Trophoblast cell (in vitro differentiated cells and primary cell): Measurements from ENCODE around the gene NBAS.

ENCODE experiments used
- DNase-seq, 2 donors: peaks; one replicate each; pipeline ENCODE4 v3.0.0-alpha.2; 2016
- H2AFZ ChIP-seq: 2 replicates; pipeline ENCODE4 v1.6.1; 2013; ENCODE audit warnings: low read length, moderate library complexity, mild to moderate bottlenecking; ENCODE audit not compliant: insufficient read depth, poor library complexity
- H2AK5ac ChIP-seq: 2 replicates; pipeline ENCODE4 v1.6.1; 2013; ENCODE audit warnings: mild to moderate bottlenecking, low read length
- H2BK120ac ChIP-seq: 2 replicates; pipeline ENCODE4 v1.6.1; 2013; ENCODE audit warnings: low read length, mild to moderate bottlenecking, moderate library complexity; ENCODE audit not compliant: insufficient read depth, poor library complexity
- H2BK12ac ChIP-seq: 2 replicates; pipeline ENCODE4 v1.6.1; 2013; ENCODE audit warnings: mild to moderate bottlenecking, low read length, moderate library complexity
- H2BK5ac ChIP-seq: 2 replicates; pipeline ENCODE4 v1.6.1; 2013; ENCODE audit warnings: low read length, low read depth, moderate library complexity, mild to moderate bottlenecking; ENCODE audit not compliant: poor library complexity
- H3K14ac ChIP-seq: 2 replicates; pipeline ENCODE4 v1.6.1; 2013; ENCODE audit warnings: mild to moderate bottlenecking, low read length
- H3K18ac ChIP-seq: 2 replicates; pipeline ENCODE4 v1.6.1; 2013; ENCODE audit warnings: mild to moderate bottlenecking, low read length
- H3K23ac ChIP-seq: 2 replicates; pipeline ENCODE4 v1.6.1; 2013; ENCODE audit warnings: low read length
- H3K27ac ChIP-seq: 2 replicates; pipeline ENCODE4 v1.5.1; 2013; ENCODE audit warnings: low read depth, mild to moderate bottlenecking, inconsistent platforms, low read length, moderate library complexity
- H3K27me3 ChIP-seq: 2 replicates; pipeline ENCODE4 v1.6.1; 2013; ENCODE audit warnings: inconsistent platforms, mild to moderate bottlenecking, low read length, moderate library complexity; ENCODE audit not compliant: insufficient read depth
- H3K36me3 ChIP-seq, 2 experiments: 1 replicate in 1 of 2; 2 replicates in 1 of 2; pipeline ENCODE4 v1.6.1; 2013; ENCODE audit warnings: low read length in 2 of 2, mild to moderate bottlenecking in 2 of 2, moderate library complexity in 1 of 2; ENCODE audit not compliant: insufficient read depth in 2 of 2, control insufficient read depth in 1 of 2
- H3K4ac ChIP-seq: 2 replicates; pipeline ENCODE4 v1.6.1; 2013; ENCODE audit warnings: low read depth, mild to moderate bottlenecking, low read length, moderate library complexity
- H3K4me1 ChIP-seq, 2 experiments: 1 replicate in 1 of 2; 2 replicates in 1 of 2; pipeline ENCODE4 v1.6.1; 2013; ENCODE audit warnings: low read length in 2 of 2, mild to moderate bottlenecking in 2 of 2, moderate library complexity in 1 of 2; ENCODE audit not compliant: insufficient read depth in 2 of 2, control insufficient read depth in 1 of 2
- H3K4me2 ChIP-seq: 2 replicates; pipeline ENCODE4 v1.6.1; 2013; ENCODE audit warnings: inconsistent platforms, mild to moderate bottlenecking, low read length, moderate library complexity
- H3K4me3 ChIP-seq: 2 replicates; pipeline ENCODE4 v1.5.1; 2013; ENCODE audit warnings: mild to moderate bottlenecking, low read depth, low read length, inconsistent platforms
- H3K79me1 ChIP-seq: one replicate; pipeline ENCODE4 v1.6.1; 2013; ENCODE audit warnings: low read length
- H3K79me2 ChIP-seq: 2 replicates; pipeline ENCODE4 v1.6.1; 2013; ENCODE audit warnings: low read length, mild to moderate bottlenecking; ENCODE audit not compliant: control insufficient read depth, insufficient read depth, poor library complexity
- H3K9ac ChIP-seq: 2 replicates; pipeline ENCODE4 v1.6.1; 2013; ENCODE audit warnings: mild to moderate bottlenecking, low read length
- H3K9me3 ChIP-seq: 2 replicates; pipeline ENCODE4 v1.6.1; 2013; ENCODE audit warnings: low read depth, mild to moderate bottlenecking, control low read depth, inconsistent platforms, low read length; ENCODE audit not compliant: insufficient read depth
- H4K12ac ChIP-seq: 2 replicates; pipeline ENCODE4 v1.6.1; 2013; ENCODE audit warnings: low read depth, mild to moderate bottlenecking, low read length, moderate library complexity
- H4K8ac ChIP-seq: 2 replicates; pipeline ENCODE4 v1.6.1; 2013; ENCODE audit warnings: low read depth, mild to moderate bottlenecking, low read length, moderate library complexity
- H4K91ac ChIP-seq: one replicate; pipeline ENCODE4 v1.6.1; 2013; ENCODE audit warnings: low read depth, mild to moderate bottlenecking, low read length, moderate library complexity
- WGBS: extraction: QIAGEN DNeasy Blood & Tissue Kit; methylation state at CpG from one replicate; pipeline ENCODE4 v1.1.7; 2013; ENCODE audit warnings: missing lambda C conversion rate; ENCODE audit not compliant: insufficient read length, insufficient coverage; ENCODE audit errors: extremely low coverage; 5-methylcytosine and 5-hydroxymethylcytosine counted together

Gene NBAS

DNA sequence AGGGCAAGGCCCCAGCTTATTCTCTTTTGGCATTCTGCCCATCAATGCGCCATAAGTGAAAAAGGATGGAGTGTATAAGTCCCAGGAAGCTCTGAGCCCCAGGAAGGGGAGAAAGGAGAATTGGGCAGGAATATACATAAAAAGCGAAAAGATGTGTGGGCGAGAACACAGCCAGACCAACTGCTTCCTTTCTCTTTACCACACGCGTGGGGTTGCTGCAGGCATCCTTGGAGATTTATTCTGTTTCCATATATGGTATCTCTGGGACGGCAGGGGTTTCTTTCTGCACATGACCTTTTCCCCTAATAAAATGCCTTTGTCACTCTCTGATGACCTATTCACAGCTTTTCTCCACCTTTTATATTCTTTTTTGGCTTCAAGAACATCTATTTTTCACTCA is 440.5 kb downstream of the NBAS start:
- H3K4me2 ChIP-seq = no peak overlapping the region
- H3K9me3 ChIP-seq = peaks cover 3% of the 10 kb centered on the region
- no peak overlapping the region for H2BK120ac ChIP-seq
- no peak overlapping the region for H3K27ac ChIP-seq
- no peaks in the 10 kb centered on the region for H3K79me2 ChIP-seq
- H3K9ac ChIP-seq = no peak overlapping the region
- no peak for DNase-seq
- H2BK12ac ChIP-seq = no peak overlapping the region
- no peak overlapping the region for H3K18ac ChIP-seq
- H3K27me3 ChIP-seq = no peaks in the 10 kb centered on the region
- H4K8ac ChIP-seq = no peak overlapping the region
- no CpG with 5 or more reads among the region's 6 CpGs for WGBS
- H2AFZ ChIP-seq = no peak overlapping the region
- H2AK5ac ChIP-seq = no peak overlapping the region
- H3K23ac ChIP-seq = no peak overlapping the region
- H3K4ac ChIP-seq = no peak overlapping the region
- no peak overlapping the region for H4K91ac ChIP-seq
- H4K12ac ChIP-seq = no peak overlapping the region
- H3K4me3 ChIP-seq = no peak overlapping the region
- H3K79me1 ChIP-seq = no peaks in the 10 kb centered on the region
- no peaks in the 10 kb centered on the region for H3K36me3 ChIP-seq
- no peak overlapping the region for H2BK5ac ChIP-seq
- H3K14ac ChIP-seq = no peak overlapping the region
- H3K4me1 ChIP-seq = no peaks in the 10 kb centered on the region

DNA sequence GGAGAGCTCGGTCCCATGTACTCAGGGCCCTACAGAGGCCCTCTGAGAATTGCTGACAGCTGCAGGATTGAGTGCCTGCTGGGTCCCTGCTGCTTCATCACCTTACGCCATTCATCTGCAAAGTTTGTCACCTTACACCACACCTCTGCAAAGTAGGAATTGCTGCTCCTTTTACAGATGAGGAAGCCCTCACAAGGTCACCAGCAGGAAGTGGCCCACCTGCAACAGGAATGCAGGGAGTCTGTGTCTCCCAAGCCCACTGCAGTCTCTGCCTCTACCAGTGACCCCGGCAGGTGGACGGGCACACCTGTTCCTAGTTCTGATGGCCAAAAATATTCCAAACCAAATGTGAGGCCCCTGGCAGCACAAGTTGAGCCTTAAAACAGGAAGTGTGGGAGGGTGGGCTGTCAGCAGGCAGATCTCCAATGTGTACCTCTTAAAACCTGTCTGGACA is 441.4 kb downstream of the NBAS start:
- Histone ChIP-seq H3K9ac (no peak overlapping the region), H3K23ac (no peak overlapping the region), H3K4me2 (no peak overlapping the region), H3K18ac (no peak overlapping the region), H2AFZ (no peak overlapping the region), H2BK120ac (no peak overlapping the region), H3K4me3 (no peak overlapping the region), H4K91ac (no peak overlapping the region), H3K4me1 (no peaks in the 10 kb centered on the region), H3K9me3 (peaks cover 2% of the 10 kb centered on the region), H3K27ac (no peak overlapping the region), H2AK5ac (no peak overlapping the region), H3K27me3 (no peaks in the 10 kb centered on the region), H3K14ac (no peak overlapping the region), H3K36me3 (no peaks in the 10 kb centered on the region), H2BK5ac (no peak overlapping the region), H4K8ac (no peak overlapping the region), H3K79me1 (no peaks in the 10 kb centered on the region), H3K4ac (no peak overlapping the region), H4K12ac (no peak overlapping the region), H3K79me2 (no peaks in the 10 kb centered on the region), H2BK12ac (no peak overlapping the region)
- DNase-seq = no peak
- WGBS = no CpG with 5 or more reads among the region's 4 CpGs

GRCh38 chr2:15117409-15118050 is 443.6 kb downstream of the NBAS start:
- Histone ChIP-seq H3K27me3 (no peaks in the 10 kb centered on the region), H3K79me2 (no peaks in the 10 kb centered on the region), H3K23ac (no peak overlapping the region), H3K4me1 (no peaks in the 10 kb centered on the region), H4K91ac (no peak overlapping the region), H3K9me3 (no peaks in the 10 kb centered on the region), H4K12ac (no peak overlapping the region), H3K4me2 (no peak overlapping the region), H2BK12ac (no peak overlapping the region), H2AK5ac (no peak overlapping the region), H3K36me3 (no peaks in the 10 kb centered on the region), H3K27ac (no peak overlapping the region), H3K4ac (no peak overlapping the region), H2BK120ac (no peak overlapping the region), H2AFZ (no peak overlapping the region), H2BK5ac (no peak overlapping the region), H4K8ac (no peak overlapping the region), H3K79me1 (no peaks in the 10 kb centered on the region), H3K9ac (no peak overlapping the region), H3K18ac (no peak overlapping the region), H3K14ac (no peak overlapping the region), H3K4me3 (no peak overlapping the region)
- WGBS = no CpG with 5 or more reads among the region's 4 CpGs
- no peak for DNase-seq
